Measurements from ENCODE around the gene CFAP77.

Gene CFAP77

GRCh38 chr9:132410642-132411041 lies 631 bp downstream of the CFAP77 start:
- no peak for DNase-seq

DNA sequence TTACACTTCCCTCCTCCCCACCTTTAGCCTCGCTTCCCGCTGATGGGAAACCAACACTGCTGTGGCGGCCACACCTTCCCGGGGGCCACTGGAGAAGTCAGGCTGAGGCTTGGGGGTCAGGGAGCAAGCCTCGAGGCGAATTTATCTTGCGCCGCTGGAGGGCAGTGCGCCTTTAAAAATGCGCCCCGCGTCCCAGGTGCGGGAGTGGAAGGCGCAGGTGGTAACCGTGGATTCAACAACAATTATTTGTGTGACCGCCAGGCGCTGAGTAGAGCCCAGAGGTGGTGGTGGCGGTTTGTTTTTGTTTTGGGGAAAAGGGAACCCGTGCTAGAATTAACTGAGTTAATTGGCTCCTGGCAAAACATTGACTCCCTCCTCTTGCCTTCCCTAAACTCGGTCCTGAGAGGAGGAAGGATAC lies 1.1 kb downstream of the CFAP77 start:
- peaks cover 20% of the 10 kb centered on the region for H3K27me3 ChIP-seq (ENCODE audit: insufficient read depth, low read depth, severe bottlenecking)
- peak; percentile 86 for DNase-seq
- no peaks in the 10 kb centered on the region for H3K36me3 ChIP-seq
- no peak overlapping the region for H3K27ac ChIP-seq
- no peak overlapping the region for H3K4me3 ChIP-seq (ENCODE audit: low read depth, low read length)
- peak; percentile 85 for TF ChIP-seq CTCF (IDR thresholded peaks at IDR 0.05; ENCODE audit: low read depth, low read length)
- H3K9me3 ChIP-seq (ENCODE audit: severe bottlenecking) = no peaks in the 10 kb centered on the region

More at GRCh38 chr9:132410642-132411041, 631 bp downstream of the CFAP77 start:
- Histone ChIP-seq H3K4me3 (ENCODE audit: low read depth, low read length) (peak overlapping the region; percentile 45; the same call in 1 of the 2 replicates), H3K27me3 (ENCODE audit: insufficient read depth, low read depth, severe bottlenecking) (peaks cover 20% of the 10 kb centered on the region), H3K27ac (no peak overlapping the region), H3K9me3 (ENCODE audit: severe bottlenecking) (no peaks in the 10 kb centered on the region), H3K36me3 (no peaks in the 10 kb centered on the region)
- no peak for TF ChIP-seq CTCF (IDR thresholded peaks at IDR 0.05; ENCODE audit: low read depth, low read length)

DNA sequence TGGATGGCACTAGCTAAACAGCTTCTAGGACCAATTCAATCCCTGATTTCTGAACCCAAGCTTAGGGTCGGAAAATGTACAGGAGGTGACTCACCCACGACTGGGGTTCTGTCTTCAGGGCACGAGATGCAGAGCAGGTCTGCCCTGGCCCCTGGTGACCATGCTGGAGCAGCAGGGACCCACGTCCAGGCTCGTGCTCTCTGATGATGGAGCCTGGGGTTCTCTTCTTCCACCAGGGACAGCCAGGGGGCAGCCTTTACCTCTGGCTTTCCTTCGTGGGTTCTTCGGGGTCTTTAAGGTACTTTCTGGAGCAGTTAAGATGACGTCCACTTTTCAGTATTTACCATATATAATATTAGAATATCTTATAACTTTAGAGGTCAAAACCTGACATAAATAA lies 2.1 kb downstream of the CFAP77 start:
- H3K27ac ChIP-seq = no peak overlapping the region
- H3K9me3 ChIP-seq (ENCODE audit: severe bottlenecking) = no peaks in the 10 kb centered on the region
- DNase-seq = peak; percentile 75
- TF ChIP-seq CTCF (IDR thresholded peaks at IDR 0.05; ENCODE audit: low read depth, low read length) = peak; percentile 86
- no peak overlapping the region for H3K4me3 ChIP-seq (ENCODE audit: low read depth, low read length)
- H3K36me3 ChIP-seq = no peaks in the 10 kb centered on the region
- H3K27me3 ChIP-seq (ENCODE audit: insufficient read depth, low read depth, severe bottlenecking) = peaks cover 20% of the 10 kb centered on the region

- DNase-seq = no peak
- Histone ChIP-seq H3K9me3 (ENCODE audit: severe bottlenecking) (no peaks in the 10 kb centered on the region), H3K4me3 (ENCODE audit: low read depth, low read length) (no peak overlapping the region), H3K27ac (no peak overlapping the region), H3K36me3 (no peaks in the 10 kb centered on the region), H3K27me3 (ENCODE audit: insufficient read depth, low read depth, severe bottlenecking) (peaks cover 20% of the 10 kb centered on the region)
- TF ChIP-seq CTCF (IDR thresholded peaks at IDR 0.05; ENCODE audit: low read depth, low read length) = no peak
Observed at GRCh38 chr9:132413926-132414325, 3.9 kb downstream of the CFAP77 start.

DNA sequence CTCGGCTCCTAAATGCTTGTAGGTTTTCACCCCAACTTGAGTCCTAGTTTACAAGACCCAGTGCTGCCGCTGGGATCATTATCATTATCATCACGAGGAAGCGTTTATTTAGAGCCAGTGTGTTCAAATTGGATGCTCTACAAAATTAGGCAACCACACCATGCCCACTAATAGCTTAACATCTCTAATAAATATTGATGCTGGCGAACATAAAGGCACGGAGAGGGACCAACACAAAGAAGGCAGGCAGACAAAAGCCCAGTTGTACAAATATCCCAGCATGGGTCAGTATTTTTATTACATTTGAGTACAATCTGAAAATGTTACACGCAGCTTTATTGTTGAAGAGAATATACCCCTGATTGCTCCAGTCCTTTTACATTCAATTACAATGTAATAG lies 4.7 kb downstream of the CFAP77 start:
- Histone ChIP-seq H3K27me3 (ENCODE audit: insufficient read depth, low read depth, severe bottlenecking) (peaks cover 12% of the 10 kb centered on the region), H3K9me3 (ENCODE audit: severe bottlenecking) (no peaks in the 10 kb centered on the region), H3K4me3 (ENCODE audit: low read depth, low read length) (no peak overlapping the region), H3K36me3 (no peaks in the 10 kb centered on the region), H3K27ac (no peak overlapping the region)
- no peak for TF ChIP-seq CTCF (IDR thresholded peaks at IDR 0.05; ENCODE audit: low read depth, low read length)
- no peak for DNase-seq

DNA sequence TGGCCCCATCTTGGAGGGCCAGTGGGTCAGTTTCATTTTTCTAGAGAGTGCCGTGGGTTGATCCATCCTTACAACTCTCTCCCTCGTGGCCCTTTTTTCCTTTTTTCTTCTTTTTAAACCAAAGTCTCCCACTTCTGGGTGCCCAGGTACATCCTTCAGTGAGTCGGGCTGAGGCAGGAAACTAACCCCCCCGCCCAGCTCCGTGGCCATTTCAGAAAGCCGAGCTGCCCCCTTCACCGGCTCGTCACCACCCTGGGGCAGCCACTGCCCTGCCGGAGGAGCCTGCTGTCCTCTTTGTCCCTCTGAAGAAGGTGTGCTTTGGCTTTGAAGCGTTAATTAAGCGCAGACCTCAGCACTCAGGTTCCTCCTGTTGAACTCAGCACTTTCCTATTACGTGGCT lies 5.2 kb downstream of the CFAP77 start:
- H3K36me3 ChIP-seq = no peaks in the 10 kb centered on the region
- no peaks in the 10 kb centered on the region for H3K9me3 ChIP-seq (ENCODE audit: severe bottlenecking)
- DNase-seq = no peak
- TF ChIP-seq CTCF (IDR thresholded peaks at IDR 0.05; ENCODE audit: low read depth, low read length) = no peak
- no peak overlapping the region for H3K4me3 ChIP-seq (ENCODE audit: low read depth, low read length)
- H3K27me3 ChIP-seq (ENCODE audit: insufficient read depth, low read depth, severe bottlenecking) = peaks cover 8% of the 10 kb centered on the region
- H3K27ac ChIP-seq = no peak overlapping the region

All from WERI-Rb-1 (cell line).